Measurements from ENCODE around the gene ATP8A1.

ATP8A1 gene

DNA sequence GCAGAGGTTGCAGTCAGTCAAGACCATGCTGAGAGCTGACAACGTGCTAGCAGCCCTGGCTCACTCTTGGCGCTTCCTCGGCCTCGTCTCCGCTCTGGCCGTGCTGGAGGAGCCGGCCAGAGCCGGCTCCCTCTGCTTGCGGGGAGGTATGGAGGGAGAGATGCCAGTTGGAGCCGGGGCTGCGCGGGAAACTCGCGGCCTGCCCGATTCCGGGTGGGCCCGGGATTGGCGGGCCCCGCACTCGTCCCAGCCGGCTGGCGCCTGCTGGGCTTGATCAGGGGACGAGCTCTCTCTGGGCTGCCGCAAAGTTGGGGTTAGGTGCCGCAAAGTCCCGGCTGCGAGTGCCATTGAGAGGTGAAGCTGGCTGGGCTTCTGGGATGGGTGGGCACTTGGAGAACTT, 287.4 kb downstream of the ATP8A1 start:
- TF ChIP-seq, protein P1, sequence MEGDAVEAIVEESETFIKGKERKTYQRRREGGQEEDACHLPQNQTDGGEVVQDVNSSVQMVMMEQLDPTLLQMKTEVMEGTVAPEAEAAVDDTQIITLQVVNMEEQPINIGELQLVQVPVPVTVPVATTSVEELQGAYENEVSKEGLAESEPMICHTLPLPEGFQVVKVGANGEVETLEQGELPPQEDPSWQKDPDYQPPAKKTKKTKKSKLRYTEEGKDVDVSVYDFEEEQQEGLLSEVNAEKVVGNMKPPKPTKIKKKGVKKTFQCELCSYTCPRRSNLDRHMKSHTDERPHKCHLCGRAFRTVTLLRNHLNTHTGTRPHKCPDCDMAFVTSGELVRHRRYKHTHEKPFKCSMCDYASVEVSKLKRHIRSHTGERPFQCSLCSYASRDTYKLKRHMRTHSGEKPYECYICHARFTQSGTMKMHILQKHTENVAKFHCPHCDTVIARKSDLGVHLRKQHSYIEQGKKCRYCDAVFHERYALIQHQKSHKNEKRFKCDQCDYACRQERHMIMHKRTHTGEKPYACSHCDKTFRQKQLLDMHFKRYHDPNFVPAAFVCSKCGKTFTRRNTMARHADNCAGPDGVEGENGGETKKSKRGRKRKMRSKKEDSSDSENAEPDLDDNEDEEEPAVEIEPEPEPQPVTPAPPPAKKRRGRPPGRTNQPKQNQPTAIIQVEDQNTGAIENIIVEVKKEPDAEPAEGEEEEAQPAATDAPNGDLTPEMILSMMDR (IDR thresholded peaks at IDR 0.05; ENCODE audit: extremely low read depth, missing control alignments): no peak
- no peak for DNase-seq (ENCODE audit: low spot score)

DNA sequence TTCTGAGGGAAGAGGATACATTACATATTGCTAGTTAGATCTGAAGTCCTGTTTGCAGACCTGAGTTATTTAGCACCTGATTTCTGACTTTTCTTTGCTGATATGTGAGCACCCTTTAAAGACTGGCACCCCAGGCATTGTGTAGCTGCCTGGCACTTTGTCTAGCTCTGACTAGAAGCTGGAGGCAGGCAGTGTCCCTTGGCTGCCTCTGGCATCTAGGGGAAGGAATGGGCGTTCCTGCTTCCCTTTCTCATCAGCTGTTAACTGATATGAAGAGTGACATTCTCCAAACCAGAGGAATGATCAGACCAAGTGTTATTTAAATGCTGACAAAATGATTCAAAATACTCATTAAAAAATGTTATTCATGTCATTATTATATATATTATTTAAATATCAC, 289.9 kb downstream of the ATP8A1 start:
- TF ChIP-seq, protein P1 (IDR thresholded peaks at IDR 0.05; ENCODE audit: extremely low read depth, missing control alignments): no peak
- DNase-seq (ENCODE audit: low spot score): no peak

DNA sequence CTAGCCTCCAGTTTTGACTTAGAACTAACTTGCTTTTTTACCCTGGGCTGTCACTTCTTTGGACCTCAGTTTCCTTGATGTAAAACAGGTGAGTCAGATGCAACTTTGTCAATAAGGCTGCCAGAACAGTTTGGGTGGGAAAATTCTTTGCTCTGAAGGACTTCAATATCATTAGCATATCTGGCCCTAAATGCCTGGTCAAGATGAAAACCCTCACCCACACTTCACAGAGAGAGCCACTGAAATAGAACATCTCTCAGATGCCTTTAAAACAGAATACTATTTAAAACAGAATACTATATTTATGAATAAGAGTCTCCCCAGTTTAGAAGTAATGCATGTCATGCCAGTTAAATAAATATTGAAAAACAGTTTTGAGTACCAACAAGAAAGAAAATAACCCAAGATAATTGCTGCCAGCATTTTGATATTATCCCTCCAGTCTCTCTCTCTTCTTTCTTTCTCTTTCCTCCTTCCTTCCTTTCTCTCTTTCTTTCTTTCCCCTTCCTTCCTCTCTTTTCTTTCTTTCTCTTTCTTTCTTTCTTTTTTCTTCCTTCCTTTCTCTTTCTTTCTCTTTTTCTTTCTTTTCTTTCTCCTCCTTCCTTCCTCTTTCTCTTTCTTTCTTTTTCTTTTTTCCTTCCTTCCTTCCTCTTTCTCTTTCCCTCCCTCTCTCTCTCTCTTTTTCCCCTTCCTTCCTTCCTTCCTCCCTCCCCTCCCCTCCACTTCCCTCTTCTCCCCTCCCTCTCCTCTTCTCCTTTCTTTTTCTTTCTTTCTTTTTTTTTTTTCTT, 292.4 kb downstream of the ATP8A1 start:
- DNase-seq (ENCODE audit: low spot score): no peak

DNA sequence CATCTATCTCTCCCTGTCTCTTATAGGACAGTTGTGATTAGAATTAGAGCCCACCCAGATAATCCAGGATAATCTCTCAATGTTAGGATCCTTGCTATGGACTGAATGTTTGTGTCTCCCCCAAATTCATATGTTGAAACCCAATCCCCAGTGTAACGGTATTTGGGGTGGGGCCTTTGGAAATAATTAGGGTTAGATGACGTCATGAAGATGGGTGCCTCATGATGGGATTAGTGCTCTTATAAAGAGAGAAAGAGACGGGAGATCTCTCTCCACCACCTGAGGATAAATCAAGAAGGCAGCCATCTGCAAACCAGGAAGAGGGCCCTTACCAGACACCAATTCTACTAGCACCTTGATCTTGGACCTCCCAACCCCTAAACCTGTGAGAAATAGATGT, 293.3 kb downstream of the ATP8A1 start:
- TF ChIP-seq, protein P1 (IDR thresholded peaks at IDR 0.05; ENCODE audit: extremely low read depth, missing control alignments): no peak
- no peak for DNase-seq (ENCODE audit: low spot score)

More for the DNA sequence above, 292.4 kb downstream of the ATP8A1 start:
- TF ChIP-seq, protein P1 (IDR thresholded peaks at IDR 0.05; ENCODE audit: extremely low read depth, missing control alignments): no peak

DNA sequence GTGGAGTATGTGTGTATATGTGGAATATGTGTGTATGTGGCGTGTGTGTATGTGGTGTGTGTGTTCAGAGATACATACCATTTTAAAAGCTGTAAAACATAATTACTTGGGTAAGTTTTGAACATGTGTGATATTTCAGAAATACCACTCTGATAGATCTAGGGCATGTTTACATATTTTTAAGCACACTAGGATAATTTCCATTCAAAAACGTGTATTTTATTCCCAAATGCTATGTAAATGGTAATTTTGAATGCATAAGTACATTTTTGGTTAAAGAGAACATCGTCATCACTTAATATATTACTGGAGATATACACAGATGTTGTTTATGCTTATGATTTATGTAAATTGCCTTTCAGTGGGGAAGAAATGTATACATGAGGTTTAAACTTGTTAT, 294.3 kb downstream of the ATP8A1 start:
- TF ChIP-seq, protein P1 (IDR thresholded peaks at IDR 0.05; ENCODE audit: extremely low read depth, missing control alignments): no peak
- DNase-seq (ENCODE audit: low spot score): no peak

DNA sequence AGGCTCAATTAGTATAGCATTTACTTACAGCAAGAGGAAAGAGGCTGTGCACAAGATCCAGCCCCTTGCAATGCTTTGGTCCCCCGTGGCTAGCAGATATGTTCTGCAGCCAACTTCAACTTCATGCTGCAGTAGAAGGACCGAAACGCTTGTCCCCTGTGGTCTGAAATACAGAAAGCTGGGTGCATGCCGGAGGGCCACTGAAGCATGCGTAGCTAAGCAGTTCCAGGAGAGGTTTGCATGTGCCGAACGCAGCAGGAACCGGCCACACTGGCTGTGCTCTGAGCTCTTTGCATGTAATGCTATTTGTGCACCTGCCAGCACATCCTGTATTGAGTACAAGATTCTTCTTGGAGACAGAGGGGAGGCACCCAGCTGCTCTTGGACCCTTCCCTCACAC, 295.4 kb downstream of the ATP8A1 start:
- TF ChIP-seq, protein P1 (IDR thresholded peaks at IDR 0.05; ENCODE audit: extremely low read depth, missing control alignments): no peak

DNA sequence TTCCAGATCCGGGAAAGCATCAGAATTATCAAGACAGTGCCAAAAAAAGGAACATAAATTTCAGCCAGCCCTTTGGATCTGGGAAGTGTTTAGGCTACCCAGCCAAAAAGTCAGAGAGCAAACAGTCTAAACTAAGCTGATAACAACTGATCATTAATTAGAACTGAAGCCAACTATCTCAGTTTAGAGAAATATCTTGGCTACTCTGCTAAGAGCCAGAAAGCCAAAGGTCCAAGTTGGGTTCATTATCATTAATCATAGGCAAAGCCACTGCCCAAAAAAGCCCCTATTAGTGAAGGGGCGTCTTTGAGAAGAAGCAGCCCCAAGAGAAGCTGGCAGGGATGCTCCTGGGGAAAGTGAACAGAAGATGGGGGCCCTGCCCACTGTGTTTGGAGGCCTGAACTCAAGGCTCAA, 296.6 kb downstream of the ATP8A1 start:
- TF ChIP-seq, protein P1 (IDR thresholded peaks at IDR 0.05; ENCODE audit: extremely low read depth, missing control alignments): no peak
- DNase-seq (ENCODE audit: low spot score): no peak

More for the DNA sequence above, 295.4 kb downstream of the ATP8A1 start:
- no peak for DNase-seq (ENCODE audit: low spot score)
